Progenitor cell of endocrine pancreas (in vitro differentiated cells): Measurements from ENCODE around the gene CMTM6. TPM values are rescaled to one million over a fixed set of nuclear protein-coding genes. Genes with fewer than 3 reads are reported as not detected.

Experiments used
- microRNA-seq: library from miRNA; unstranded; fragments of <30 nt; microRNA quantifications from one replicate; pipeline ENCODE4 v1.1.0, GENCODE V29; 2020; ENCODE audit warnings: borderline number of aligned reads; ENCODE audit not compliant: unreplicated experiment
- total RNA-seq: library from RNA; stranded (reverse); gene quantifications from 2 replicates; pipeline ENCODE4 v1.2.1, GENCODE V29; 2021

CMTM6 gene
- total RNA-seq, 1 donor from 2014 or later, result 52.7 TPM

Small RNA genes lying within 50 kb of the gene (microRNA-seq; reads per million reads assigned to microRNA genes)
- not detected for gene MIR548AY

Other genes starting within 250 kb of the CMTM6 start
- 24.6 and 29.6 TPM in 2 replicates for gene CMTM7, start 111.0 kb downstream of the CMTM6 start, total RNA-seq
- gene DYNC1LI1, start 68.0 kb upstream of the CMTM6 start, total RNA-seq, result 43.8 and 49.2 TPM in 2 replicates
- 48.8 and 52.5 TPM in 2 replicates for gene CNOT10, start 182.3 kb upstream of the CMTM6 start, total RNA-seq